Islet precursor cell (in vitro differentiated cells): ENCODE data around the gene PLA2G2F.

Experiments used
- DNase-seq: peaks from one replicate; pipeline ENCODE4 v3.0.0-alpha.2; 2018

PLA2G2F gene

GRCh38 chr1:20143734-20144565 lies 4.8 kb downstream of the PLA2G2F start:
- DNase-seq: no peak

- no peak for DNase-seq
Measured at GRCh38 chr1:20147846-20148570, 8.9 kb downstream of the PLA2G2F start.

DNA sequence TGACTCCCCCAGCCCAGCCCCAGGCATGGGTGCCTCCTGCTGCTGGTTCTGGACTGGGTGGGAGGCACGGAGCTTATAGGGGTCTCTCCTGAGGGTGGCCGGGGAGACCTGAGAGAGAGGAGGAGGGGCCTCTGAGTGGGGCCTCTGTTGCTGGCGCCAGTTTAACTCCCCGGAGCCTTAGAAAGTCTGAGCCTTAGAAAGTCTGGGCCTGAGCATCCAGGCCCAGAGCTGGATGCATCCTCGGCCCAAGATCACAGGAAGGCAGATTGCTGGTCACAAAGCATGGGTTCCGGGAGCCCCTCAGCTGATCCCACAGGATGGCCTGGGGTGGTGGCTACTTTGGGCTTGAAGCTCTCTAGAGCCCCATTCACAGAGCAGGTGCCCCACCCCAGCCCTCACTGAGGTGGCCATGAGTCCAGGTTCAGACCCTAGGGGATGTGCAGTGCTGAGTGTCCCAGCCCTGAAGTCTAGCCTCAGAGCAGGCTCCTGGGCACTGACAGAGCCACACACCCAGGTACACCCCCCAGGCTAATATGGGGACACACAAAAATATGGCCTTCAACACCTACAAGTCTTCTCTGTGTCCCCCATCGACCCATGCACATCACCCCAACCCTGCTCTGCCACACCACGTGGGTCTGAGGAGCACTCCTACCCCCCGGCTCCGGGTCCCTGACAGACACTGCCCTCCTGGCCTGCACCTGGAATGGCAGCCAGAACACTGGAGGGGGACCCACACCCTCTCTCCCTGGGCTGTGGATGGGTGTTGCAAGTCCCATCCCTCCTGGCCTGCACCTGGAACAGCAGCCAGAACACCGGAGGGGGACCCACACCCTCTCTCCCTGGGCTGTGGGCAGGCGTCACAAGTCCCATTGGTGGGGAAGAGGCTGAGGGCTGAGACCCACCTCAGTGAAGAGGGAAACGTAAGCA lies 9.7 kb downstream of the PLA2G2F start:
- no peak for DNase-seq

DNA sequence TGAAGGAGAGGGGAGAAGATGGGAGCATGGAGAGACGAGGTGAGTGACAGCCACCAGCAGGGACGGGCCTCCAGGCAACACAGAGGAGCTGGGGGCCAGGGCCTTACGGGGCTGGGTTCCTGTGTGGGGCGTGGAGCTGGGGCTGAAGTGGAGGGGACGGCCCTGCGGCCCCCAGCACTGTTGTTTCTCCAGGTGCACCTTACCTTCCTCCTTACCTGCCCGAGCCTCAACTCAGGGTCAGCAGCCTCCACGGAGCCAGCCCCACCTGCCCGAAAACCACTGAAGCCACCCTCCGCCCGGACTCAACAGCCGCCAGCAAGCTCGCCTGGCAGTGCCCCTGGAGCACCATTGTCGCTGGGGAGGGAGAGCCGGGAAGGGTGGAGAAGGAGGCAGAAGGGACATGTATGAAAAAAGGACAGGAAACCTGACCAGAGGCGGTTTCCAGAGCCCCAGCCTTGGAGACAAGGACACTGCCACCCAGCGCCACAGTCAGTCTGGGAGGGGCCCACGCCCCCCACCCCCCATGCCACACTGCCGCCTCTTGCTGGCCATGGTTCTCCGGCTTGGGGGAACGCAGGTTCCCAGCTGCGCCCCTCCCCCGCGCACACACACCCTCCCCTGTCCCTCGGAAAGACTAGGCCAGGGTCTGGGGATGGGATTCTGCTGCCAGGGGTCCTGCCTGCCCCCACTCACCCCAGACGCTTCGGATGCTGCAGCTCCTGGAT lies 10.6 kb downstream of the PLA2G2F start:
- DNase-seq: no peak

DNA sequence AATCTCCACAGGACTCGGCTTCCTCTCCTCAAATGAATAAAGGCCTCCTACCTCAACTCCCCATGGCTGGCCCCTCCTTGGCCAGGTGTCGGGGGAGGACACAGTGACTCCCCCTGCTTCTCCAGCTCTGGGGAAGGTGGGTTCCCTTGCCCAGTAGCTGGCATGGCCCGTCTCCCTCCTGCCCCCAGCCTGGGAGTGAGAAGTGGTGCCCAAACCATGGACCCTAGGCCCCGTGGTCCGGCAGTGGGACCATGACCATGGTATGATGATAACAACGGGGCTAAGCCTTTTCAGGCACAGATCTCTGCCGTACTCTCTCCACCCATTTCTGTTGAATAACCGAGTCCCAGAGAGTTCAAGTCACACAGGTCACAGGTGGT lies 11.2 kb downstream of the PLA2G2F start:
- DNase-seq: no peak

GRCh38 chr1:20150969-20151368 lies 11.8 kb downstream of the PLA2G2F start:
- no peak for DNase-seq

- DNase-seq: peak; percentile 87
Measured at GRCh38 chr1:20151906-20152598, 12.9 kb downstream of the PLA2G2F start.

GRCh38 chr1:20152599-20152930 lies 13.4 kb downstream of the PLA2G2F start:
- DNase-seq: no peak

- no peak for DNase-seq
Measured at GRCh38 chr1:20153000-20153418, 13.9 kb downstream of the PLA2G2F start.

DNA sequence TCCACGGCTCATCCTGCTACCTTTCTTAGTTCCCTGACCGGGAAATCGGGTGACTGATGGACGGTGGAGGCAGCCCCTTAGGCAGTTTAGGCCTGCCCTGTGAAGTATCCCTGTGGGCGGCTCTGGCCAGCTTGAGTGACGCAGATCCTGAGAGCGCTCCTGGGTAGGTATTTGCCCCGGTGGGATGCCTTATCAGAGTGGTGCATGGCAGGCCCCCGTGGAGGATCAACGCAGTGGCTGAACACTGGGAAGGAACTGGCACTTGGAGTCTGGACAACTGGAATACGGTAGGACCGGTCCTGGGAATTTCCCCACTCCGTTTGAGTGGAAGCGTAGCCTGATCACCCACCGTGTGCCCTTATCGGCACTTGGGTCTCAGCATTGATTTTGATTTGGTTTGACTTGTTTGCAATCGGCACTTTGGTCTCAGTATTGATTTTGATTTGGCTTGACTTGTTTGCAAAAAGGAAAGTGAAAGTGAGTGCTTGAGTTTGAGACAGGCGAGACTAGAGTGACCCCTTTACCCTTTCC lies 15.2 kb downstream of the PLA2G2F start:
- DNase-seq: no peak

DNA sequence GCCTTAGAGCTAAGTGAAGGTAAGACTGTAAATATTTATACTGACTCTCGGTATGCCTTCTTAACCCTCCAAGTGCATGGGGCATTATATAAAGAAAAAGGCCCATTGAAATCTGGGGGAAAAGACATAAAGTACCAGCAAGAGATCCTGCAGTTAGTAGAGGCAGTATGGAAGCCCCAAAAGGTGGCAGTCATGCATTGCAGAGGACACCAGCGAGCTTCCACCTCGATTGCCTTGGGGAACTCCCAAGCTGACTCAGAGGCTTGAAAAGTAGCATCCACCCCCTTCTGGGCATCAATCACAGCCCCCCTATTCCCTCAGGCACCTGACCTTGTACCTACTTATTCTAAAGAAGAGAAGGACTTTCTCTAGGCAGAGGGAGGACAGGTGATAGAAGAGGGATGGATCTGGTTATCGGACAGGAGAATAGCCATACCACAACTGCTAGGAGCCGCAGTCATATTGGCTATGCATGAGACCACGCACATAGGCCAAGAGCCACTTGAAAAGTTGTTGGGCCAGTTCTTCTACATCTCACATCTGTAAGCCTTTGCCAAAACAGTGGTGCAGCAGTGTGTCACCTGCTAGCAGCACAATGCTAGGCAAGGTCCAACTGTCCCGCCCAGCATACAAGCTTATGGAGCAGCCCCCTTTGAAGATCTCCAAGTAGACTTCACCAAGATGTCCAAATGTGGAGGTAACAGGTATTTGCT lies 19.4 kb downstream of the PLA2G2F start:
- DNase-seq: no peak

DNA sequence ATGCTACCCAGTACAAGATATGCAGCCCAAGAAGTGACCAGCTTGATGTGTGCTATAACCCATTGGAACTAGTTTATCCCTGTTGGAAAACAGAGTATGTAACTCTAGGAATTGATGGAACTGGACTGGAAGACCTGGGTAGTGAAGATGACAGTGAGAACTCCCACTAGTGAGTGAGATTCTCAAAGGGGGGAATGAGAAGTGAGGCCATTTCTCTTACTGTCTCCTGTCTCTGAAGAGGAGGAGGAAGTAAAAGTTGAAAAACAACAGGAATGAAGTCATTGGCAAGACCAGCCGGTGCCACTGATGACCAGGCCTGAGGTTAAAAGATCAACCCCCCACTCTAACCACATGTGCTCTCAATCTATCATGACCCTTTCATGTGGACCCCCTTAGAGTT lies 20.9 kb downstream of the PLA2G2F start:
- no peak for DNase-seq

- DNase-seq: no peak
Measured at GRCh38 chr1:20164694-20165202, 25.6 kb downstream of the PLA2G2F start.

DNA sequence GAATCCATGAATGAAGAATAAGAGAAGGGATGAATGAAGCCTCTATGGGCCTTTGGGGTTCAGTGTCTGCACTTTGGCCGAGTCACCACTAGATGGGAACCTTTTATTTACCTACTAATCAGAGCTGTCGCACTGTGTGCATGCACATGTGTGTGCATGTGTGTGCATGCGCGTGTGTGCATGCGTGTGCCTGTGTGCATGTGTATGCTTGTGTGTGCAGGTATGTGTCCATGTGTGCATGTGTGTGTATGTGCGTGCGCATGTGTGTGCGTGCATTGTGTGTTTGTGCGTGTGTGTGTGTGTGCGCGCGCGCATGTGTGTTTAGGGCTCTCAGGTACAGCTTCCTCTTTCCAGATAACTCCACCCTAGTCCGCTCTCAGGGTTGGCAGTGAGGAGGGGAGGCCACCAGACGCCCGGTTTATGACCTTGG lies 26.4 kb downstream of the PLA2G2F start:
- DNase-seq: no peak

DNA sequence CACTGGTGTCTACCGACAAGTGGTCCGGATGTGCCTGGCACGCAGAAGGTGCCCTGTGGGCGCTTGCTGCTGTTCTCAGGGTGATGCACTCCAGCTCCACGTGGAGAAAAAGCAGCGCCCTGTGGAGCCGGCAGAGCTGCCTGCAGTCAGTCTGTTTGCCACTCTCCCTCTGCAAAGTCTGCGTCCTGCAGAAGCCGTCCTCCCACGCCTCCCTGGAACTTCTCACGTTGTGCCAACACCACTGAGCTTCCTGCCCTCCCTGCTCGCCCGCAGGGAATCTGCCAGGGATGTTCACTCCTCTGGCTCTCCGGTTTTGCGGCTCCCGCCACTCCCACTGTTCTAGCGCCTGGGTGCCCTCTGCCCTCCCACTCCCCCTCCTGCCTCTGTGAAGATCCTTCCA lies 26.9 kb downstream of the PLA2G2F start:
- DNase-seq: no peak

GRCh38 chr1:20167126-20167525 lies 28.0 kb downstream of the PLA2G2F start:
- DNase-seq: no peak

DNA sequence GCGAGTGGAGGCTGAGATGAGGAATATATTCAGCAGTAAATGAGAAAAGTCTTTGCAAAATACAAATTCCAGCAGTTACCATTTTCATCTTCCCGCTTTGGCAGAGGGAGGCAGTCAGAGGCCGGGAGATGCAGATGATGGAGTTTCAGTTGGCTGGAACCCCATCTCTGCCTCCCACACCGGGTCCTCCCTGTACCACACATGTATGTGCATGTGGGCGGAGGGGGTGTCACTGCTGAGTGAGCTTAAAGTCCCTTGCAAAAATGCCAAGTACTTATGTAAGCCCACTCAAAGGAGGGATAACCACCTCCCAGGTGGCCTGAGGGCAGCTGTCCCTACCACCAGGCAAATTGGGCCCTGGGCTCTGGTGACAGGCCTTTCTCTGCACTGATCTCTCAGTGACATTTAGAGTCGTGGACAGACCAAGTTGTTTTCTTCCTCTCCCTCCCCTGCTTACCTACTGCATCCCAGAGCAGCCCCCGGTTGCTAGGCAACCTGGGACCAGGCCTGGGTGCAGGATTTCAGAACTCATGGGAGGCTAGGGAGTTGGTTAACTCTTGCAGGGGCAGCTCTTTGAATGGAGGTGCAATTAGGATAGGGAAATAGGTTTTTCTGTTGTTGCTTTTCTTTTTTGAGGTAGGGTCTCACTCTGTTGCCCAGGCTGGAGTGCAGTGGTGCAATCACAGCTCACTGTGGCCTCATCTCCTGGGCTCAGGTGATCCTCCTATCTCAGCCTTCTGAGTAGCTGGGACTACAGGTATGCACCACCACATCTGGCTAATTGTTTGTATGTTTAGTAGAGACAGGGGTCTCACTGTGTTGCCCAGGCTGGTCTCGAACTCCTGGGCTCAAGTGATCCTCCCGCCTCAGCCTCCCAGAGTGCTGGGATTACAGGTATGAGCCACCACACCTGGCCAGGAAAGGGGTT lies 29.7 kb downstream of the PLA2G2F start:
- DNase-seq: no peak

DNA sequence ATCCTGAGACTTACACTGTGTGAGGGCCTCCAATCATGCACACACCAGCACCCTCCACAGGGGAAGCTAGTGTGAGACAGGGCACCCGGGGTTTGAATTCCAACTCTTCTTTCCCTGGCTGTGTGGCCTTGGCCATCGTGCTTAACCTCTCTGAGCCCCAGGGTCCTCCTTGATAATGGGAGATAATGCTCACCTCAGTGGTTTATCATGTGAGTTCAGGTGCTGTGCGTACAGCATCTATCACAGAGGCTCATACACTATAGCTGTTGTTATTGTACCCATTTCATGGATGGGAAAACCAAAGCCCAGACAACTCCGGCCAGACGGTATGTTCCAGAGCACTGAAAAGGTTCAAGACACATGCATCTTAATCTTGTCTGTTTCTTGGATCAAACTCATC lies 30.8 kb downstream of the PLA2G2F start:
- DNase-seq: no peak

DNA sequence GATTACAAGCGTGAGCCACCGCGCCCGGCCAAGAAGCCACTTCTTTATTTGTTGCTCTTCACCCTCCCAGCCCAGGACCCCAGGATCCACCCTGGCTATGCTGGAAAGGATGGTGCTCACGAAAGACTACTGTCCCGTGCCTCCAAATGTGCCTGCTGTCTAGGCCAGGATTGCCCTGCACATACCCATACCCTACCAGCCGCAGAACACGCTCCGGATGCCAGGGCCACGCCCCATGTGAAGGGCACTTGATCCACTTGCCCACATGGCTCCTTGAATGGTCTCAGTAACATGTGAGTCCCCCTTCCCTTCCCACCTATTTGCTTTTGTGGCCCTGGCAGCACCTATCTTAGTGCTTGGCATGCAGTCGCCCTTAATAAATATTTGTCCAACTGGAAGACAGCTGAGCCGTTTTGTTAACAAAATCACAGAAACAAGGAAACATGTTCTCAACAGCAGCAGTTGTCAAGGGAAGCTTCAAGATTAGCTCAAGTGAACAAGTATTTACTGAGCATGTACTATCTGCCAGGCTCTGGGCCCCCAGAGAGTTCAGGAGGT lies 33.0 kb downstream of the PLA2G2F start:
- no peak for DNase-seq
